Measurements from ENCODE around the gene HYAL2. TPM values are rescaled to one million over a fixed set of nuclear protein-coding genes. Genes with fewer than 3 reads are reported as not detected.
A peak's percentile ranks its signal among the peaks of the same experiment; 100 is the strongest.

The HYAL2 gene
- polyA plus RNA-seq, 1 experiment, result 46.6 TPM

- POLR2A ChIA-PET, result interaction anchor here (0.5 to 1.3 kb wide), 11 partner anchors 11 to 1273 kb away, joined by 3 to 5 read pairs (median 4); partner anchors contain the start of genes CYB561D2, GNAI2 and NPRL2
- DNase-seq (ENCODE audit: low read depth, low spot score), result peak; percentile 99
- no peaks in the 10 kb centered on the region; the same call in 1 of the 2 replicates for H3K9me3 ChIP-seq (ENCODE audit: control insufficient read depth, insufficient read depth, low read length)
- peak within 1 kb of the TSS; percentile 62 for H3K27ac ChIP-seq (ENCODE audit: low read depth, low read length)
- CTCF ChIA-PET, result interaction anchor here (1.4 to 1.5 kb wide), 2 partner anchors 25 to 53 kb away, joined by 5 to 10 read pairs; no protein-coding TSS in a partner anchor
- H3K4me3 ChIP-seq (ENCODE audit: low read depth, low read length), result peak within 1 kb of the TSS; percentile 74
- H3K27me3 ChIP-seq (ENCODE audit: control insufficient read depth, insufficient read depth, low read length), result no peaks in the 10 kb centered on the region
- TF ChIP-seq, protein P1, sequence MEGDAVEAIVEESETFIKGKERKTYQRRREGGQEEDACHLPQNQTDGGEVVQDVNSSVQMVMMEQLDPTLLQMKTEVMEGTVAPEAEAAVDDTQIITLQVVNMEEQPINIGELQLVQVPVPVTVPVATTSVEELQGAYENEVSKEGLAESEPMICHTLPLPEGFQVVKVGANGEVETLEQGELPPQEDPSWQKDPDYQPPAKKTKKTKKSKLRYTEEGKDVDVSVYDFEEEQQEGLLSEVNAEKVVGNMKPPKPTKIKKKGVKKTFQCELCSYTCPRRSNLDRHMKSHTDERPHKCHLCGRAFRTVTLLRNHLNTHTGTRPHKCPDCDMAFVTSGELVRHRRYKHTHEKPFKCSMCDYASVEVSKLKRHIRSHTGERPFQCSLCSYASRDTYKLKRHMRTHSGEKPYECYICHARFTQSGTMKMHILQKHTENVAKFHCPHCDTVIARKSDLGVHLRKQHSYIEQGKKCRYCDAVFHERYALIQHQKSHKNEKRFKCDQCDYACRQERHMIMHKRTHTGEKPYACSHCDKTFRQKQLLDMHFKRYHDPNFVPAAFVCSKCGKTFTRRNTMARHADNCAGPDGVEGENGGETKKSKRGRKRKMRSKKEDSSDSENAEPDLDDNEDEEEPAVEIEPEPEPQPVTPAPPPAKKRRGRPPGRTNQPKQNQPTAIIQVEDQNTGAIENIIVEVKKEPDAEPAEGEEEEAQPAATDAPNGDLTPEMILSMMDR (IDR thresholded peaks at IDR 0.05; ENCODE audit: low read depth, low read length), result peak; percentile 27
Measured at GRCh38 chr3:50298836-50299637, 23.5 kb downstream of the HYAL2 start, which contains the start of the genes HYAL3 and NAA80. HYAL3 (minus strand) TSS chr3:50299405; CDS start chr3:50295602, 3,803 bp downstream. NAA80 (minus strand) TSS chr3:50299405; CDS start chr3:50297463, 1,942 bp downstream.

DNA sequence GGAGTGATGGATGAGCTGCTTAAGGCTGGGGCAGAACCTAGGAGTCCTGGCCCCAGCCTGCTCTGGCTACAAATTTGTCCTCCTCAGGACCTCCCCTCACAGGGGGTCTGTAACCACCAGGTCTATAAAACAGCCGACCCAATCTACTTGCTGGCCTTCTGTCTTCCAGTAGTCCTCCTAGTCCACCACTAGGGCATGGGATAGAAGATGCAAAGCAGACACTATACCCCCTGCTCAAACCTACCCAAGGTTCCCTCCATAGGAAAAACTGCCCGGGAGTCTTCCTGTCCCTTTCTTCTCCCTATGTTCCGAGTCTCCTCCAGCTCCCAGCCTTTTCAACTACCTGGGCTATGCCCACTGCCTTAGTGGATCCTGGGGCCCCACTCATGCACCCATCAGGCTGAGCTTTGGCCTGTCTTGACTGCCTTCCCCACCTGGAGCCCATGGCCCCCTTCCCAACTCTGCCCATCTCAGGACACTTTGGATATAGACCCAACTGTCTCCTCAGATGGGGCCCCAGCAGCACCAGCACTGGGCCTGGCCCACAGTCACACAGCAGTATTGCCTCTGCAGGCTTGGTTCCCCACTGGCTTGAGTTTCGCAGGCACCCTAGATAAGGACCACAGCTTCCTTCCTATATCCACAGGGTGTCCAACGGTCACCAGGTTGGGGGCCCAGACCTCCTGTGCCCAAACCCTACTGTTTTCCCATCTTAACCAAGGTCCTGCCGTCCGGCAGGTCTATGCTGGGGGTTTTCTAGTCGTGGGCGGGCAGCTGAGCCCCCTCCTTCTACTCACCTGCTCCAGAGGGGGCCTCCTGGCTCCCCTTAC lies 24.4 kb downstream of the HYAL2 start:
- ChIA-PET CTCF (interaction anchor here (1.6 kb wide), 1 partner anchor 51 kb away, joined by 4 read pairs; no protein-coding TSS in a partner anchor), POLR2A (interaction anchor here (1.0 kb wide), 1 partner anchor 10 kb away, joined by 3 read pairs; no protein-coding TSS in a partner anchor)
- Histone ChIP-seq H3K27me3 (ENCODE audit: control insufficient read depth, insufficient read depth, low read length) (no peaks in the 10 kb centered on the region), H3K27ac (ENCODE audit: low read depth, low read length) (peak overlapping the region; percentile 62), H3K4me3 (ENCODE audit: low read depth, low read length) (peak overlapping the region; percentile 74), H3K9me3 (ENCODE audit: control insufficient read depth, insufficient read depth, low read length) (no peaks in the 10 kb centered on the region; the same call in 1 of the 2 replicates)
- DNase-seq (ENCODE audit: low read depth, low spot score), result no peak
- TF ChIP-seq, protein P1 (IDR thresholded peaks at IDR 0.05; ENCODE audit: low read depth, low read length), result 0 out of 2 replicates have a peak, but pooled peaks have one; percentile 20

GRCh38 chr3:50297384-50297775 lies 25.2 kb downstream of the HYAL2 start:
- H3K4me3 ChIP-seq (ENCODE audit: low read depth, low read length), result no peak overlapping the region
- DNase-seq (ENCODE audit: low read depth, low spot score), result no peak
- TF ChIP-seq, protein P1 (IDR thresholded peaks at IDR 0.05; ENCODE audit: low read depth, low read length), result no peak
- no peaks in the 10 kb centered on the region for H3K27me3 ChIP-seq (ENCODE audit: control insufficient read depth, insufficient read depth, low read length)
- no peak overlapping the region for H3K27ac ChIP-seq (ENCODE audit: low read depth, low read length)
- ChIA-PET POLR2A (no interaction called here), CTCF (interaction anchor here (0.7 to 1.6 kb wide), 2 partner anchors 51 to 71 kb away, joined by 3 to 4 read pairs; no protein-coding TSS in a partner anchor)
- H3K9me3 ChIP-seq (ENCODE audit: control insufficient read depth, insufficient read depth, low read length), result no peaks in the 10 kb centered on the region; the same call in 1 of the 2 replicates

DNA sequence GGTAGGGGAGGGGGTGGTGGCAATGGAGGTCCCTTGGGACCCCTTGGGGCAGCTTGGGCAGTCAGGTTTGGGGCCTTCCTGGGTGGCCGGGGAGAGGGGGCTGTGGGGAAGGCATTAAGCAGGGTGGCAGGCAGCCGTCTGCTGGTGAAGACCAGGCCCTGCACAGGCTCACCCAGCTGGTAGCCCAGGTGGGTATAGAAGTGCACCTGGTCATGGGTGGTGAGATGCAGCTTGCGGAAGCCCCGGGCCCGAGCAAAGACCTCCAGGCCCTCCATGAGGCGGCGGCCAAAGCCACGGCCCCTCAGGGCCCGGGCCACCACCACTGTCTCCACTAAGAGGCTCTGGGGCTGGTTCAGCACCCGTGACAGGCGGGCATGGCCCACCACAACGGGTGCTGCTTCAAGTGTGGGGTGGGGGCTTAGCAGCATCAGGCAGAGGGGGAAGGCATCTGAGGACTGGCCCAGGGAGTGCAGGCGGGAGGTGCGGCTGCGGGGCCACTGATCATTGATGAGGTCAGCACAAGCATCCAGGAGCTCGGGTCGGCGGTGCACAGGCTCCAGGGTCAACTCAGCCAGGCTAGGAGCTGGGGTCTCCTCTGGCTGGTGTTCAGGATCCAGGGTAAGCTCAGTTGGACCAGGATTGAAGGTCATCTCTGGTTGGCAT lies 25.7 kb downstream of the HYAL2 start:
- no peak for DNase-seq (ENCODE audit: low read depth, low spot score)
- POLR2A ChIA-PET, result no interaction called here
- no peak overlapping the region for H3K4me3 ChIP-seq (ENCODE audit: low read depth, low read length)
- TF ChIP-seq, protein P1 (IDR thresholded peaks at IDR 0.05; ENCODE audit: low read depth, low read length), result no peak
- H3K27me3 ChIP-seq (ENCODE audit: control insufficient read depth, insufficient read depth, low read length), result no peaks in the 10 kb centered on the region
- no peak overlapping the region for H3K27ac ChIP-seq (ENCODE audit: low read depth, low read length)
- no peaks in the 10 kb centered on the region; the same call in 1 of the 2 replicates for H3K9me3 ChIP-seq (ENCODE audit: control insufficient read depth, insufficient read depth, low read length)
- CTCF ChIA-PET, result interaction anchor here (0.7 to 1.6 kb wide), 2 partner anchors 50 to 70 kb away, joined by 3 to 4 read pairs; no protein-coding TSS in a partner anchor
